Peyer's patch (tissue), 4 donors: ENCODE data around the gene EXOC4.

Experiments used
- POLR2A ChIP-seq, 2 donors: fragments of 450-650 bp; IDR thresholded peaks; one replicate each; pipeline ENCODE4 v1.5.1; 2017; ENCODE audit warnings: antibody characterized with exemption in 2 of 2, mild to moderate bottlenecking in 2 of 2, moderate library complexity in 2 of 2
- TF ChIP-seq, protein P1 (sequence below), 6 experiments: fragments of 450-650 bp in 4 of 6; fragments of 200-600 bp in 2 of 6; sonication (generic) in 1 of 6; IDR thresholded peaks; one replicate each; pipeline ENCODE4 v1.5.1; 2017 to 2019; ENCODE audit warnings: antibody characterized with exemption in 6 of 6, mild to moderate bottlenecking in 3 of 6, moderate library complexity in 1 of 6

DNA sequence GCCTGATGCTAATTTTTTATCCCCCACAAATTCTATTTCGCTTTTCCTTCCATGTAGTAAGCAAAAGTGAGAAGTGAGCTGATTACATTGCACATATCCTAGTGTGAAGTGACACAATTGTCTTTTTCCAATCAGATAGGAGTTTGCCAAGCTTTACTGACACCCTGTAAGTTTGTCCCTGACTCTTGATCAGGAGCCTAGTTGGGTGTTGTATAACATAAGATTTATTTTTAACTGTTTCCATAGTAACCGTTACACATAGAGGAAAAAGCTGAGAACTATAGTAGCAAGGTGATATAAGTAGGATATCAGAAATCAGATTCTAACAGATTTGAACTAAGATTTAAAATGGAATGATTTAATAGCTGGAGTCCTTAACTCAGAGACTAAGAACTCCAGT, 31.2 kb downstream of the EXOC4 start:
- TF ChIP-seq POLR2A (IDR thresholded peaks at IDR 0.05) = no peak
- TF ChIP-seq, protein P1, sequence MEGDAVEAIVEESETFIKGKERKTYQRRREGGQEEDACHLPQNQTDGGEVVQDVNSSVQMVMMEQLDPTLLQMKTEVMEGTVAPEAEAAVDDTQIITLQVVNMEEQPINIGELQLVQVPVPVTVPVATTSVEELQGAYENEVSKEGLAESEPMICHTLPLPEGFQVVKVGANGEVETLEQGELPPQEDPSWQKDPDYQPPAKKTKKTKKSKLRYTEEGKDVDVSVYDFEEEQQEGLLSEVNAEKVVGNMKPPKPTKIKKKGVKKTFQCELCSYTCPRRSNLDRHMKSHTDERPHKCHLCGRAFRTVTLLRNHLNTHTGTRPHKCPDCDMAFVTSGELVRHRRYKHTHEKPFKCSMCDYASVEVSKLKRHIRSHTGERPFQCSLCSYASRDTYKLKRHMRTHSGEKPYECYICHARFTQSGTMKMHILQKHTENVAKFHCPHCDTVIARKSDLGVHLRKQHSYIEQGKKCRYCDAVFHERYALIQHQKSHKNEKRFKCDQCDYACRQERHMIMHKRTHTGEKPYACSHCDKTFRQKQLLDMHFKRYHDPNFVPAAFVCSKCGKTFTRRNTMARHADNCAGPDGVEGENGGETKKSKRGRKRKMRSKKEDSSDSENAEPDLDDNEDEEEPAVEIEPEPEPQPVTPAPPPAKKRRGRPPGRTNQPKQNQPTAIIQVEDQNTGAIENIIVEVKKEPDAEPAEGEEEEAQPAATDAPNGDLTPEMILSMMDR (IDR thresholded peaks at IDR 0.05) = no peak
